Stimulated activated CD8-positive, alpha-beta memory T cell treated with anti-CD3 and anti-CD28 coated beads, Interleukin-7, amount 100 ng/mL, for 4 hours (primary cell): ENCODE measurements around the gene ENHO.
"Not testable (repeated sequence)": the region's sequence is repeated elsewhere in the genome, so short reads cannot be mapped to it uniquely, and the experiment has no call there.

Source experiments
- DNase-seq, 2 donors: peaks; one replicate each; pipeline ENCODE4 v3.0.0-alpha.2; 2020; ENCODE audit warnings: low read depth in 2 of 2

ENHO gene

DNA sequence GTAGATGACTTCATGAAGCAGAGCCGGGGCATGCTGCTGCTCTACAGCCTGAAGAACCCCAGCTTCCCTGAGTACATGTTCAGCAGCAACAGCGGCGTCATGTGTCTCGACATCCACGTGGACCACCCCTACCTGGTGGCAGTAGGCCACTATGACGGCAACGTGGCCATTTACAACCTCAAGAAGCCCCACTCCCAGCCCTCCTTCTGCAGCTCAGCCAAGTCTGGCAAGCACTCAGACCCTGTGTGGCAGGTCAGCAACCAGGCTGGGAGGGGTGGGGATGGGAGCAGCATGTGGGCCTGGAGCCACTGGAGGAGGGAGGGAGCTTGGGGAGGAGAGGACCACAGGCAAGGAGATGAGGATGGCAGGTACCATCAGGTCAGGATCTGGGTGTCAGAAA, 16.2 kb downstream of the ENHO start:
- no peak for DNase-seq

DNA sequence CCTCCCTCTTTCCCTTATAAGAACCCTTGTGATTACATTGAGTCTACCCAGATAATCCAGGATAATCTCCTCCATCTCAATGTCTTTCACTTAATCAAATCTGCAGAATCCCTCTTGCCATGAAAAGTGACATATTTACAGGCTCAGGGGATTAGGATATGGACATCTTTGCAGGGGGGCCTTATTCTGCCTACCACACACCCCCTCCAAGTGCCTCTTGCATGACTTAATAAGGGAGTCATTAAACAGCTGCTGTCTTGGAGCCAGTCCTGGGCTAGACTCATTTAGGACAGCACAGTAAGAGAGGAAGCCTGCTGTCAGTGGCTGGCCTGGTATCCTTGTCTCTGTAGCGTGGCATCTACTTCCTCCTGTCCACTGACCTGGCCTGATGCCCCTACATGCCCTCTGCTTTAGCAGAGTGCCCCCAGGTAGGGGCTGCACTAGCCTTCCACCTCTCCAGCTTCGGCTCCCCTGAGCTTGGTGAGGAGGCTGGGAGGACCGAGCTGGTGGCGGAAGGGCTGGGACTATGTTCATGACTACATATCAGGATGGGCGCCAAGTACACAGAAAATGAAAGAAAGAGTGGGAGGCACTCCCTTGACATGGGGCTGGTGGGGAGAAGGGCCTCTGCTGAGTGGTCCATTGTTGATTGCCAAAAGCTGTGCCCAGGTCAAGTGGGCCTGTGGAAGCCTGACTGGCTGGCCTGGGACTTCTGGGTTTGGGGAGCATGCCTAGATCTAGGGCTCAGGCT, 17.2 kb downstream of the ENHO start:
- DNase-seq = no peak

GRCh38 chr9:34503406-34503805, 19.4 kb downstream of the ENHO start:
- no peak for DNase-seq

DNA sequence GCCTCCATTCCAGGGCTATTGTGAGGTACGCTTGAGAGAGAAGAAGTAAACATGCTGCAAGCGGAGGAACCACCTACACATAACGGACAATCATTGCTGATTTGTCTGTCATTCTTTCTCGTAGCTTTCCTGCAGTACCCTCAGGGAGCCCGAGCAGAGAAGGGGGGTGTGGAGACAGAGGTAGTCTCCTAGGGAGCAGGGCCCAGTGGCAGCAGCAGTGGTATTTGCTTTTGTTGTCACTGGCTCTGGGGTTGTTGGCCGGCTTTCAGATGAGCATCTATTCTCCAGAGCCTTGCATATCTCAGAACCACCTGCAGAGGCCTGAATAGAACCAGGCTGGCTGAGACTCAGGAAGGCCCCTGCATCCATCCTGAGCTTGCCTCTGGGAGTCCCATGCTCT, 19.9 kb downstream of the ENHO start:
- DNase-seq = no peak

DNA sequence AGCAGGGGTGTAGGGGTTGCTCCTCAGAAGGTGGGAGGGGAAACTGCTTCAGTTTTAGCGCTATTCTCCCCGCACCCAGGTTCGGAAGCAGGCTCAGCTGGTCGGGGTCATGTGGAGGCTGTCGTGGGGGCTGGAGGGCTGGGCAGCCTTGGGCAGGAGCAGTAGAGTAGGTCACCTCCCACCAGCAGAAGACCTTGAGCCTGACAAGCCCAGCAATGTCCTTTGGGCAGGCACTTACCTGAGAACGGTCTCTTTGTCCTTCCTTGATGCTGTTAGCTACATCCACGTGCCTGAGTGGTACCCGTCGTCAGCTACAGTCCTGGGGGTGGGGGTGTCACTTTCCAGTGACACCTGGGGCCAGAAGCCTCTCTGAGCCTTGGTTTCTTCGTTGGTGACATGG, 20.3 kb downstream of the ENHO start:
- no peak for DNase-seq

- DNase-seq = no peak
Measured at GRCh38 chr9:34501889-34502425, 20.8 kb downstream of the ENHO start.

DNA sequence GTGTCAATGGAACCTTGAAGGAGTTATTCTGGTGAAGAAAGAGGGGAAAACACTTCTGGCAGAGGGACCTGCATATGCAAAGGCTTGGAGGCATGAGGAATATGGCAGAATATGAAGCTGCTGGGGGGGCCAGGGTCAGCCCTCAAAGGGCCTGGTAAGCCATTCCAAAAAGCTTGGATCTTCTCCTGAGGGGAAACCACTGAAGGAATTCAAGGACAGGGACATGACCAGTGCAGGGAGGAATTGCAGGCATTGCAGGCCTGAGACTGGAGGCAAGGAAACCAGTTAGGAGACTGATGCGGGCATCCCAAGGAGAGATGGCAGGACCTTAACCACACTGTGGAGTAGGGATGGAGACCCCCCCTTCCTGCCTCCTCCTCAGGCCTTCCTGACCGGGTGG, 21.4 kb downstream of the ENHO start:
- no peak for DNase-seq

DNA sequence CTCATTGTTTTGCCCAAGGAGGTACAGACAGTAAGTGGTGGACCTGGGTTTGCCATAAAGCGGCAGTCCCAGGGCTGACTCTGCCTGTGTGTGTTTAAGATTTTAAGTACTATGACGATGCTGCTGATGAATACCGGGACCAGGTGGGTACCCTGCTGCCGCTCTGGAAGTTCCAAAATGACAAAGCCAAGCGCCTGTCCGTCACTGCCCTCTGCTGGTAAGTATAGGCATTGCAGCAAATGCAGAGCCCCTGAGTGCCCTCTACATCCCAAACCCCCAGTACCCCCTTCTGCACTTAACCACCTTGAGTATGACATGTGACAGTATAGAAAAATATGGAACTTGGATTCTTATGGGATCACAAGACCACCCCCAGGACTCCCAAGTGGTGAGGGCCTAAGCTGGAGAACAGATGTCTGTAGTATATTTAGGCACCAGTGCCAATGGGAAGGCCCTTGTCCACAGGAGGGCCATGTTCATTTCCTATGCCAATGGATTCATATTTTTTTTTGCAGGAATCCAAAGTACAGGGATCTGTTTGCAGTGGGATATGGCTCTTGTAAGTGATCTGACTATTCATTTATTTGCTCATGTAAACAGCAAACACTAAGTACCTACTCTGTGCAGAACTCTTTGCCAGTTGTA, 22.0 kb downstream of the ENHO start:
- peak; percentile 53 to 55 for DNase-seq

DNA sequence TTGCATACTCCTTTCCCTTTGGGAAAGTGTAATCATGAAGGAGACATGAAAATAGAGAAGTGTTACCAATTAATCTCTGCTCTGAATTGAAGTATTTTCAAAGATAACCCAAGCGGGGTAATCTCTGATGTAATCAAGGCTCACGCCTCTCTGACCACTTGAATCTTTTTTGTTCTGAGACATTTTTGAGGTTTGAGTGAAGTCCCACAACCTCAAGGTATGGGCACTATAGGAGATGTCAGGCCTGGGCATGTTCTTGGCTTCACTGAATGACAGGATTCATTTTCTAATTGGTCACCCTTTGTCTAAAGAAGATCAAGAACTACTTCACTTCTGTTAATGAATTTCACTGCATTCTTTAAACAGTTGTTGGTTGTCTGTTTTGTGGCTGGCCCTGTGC, 23.7 kb downstream of the ENHO start:
- DNase-seq = no peak

- DNase-seq = no peak
Measured at GRCh38 chr9:34498553-34498952, 24.2 kb downstream of the ENHO start.

- DNase-seq = no peak
Measured at GRCh38 chr9:34496149-34496712, 26.6 kb downstream of the ENHO start.

GRCh38 chr9:34493972-34494535, 28.7 kb downstream of the ENHO start:
- no peak for DNase-seq

DNA sequence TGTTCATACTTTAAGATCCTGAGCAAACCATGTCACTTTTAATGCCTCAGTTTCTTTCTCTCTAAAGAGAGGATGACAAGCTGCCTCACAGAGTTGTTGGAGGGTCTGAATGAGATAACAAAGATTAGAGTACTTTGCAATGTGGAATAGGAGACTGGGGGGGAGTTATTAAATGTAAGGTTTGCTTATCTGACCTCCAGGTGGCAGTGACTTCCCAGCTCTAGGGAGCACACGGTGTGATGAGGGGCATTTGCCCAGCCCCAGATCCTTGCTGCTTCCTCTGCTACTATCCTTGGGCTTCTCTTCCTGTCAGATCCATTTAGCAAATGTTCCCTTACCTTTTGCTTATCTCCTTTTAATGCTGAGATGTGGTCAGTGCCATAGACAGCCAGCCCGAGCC, 30.7 kb downstream of the ENHO start:
- no peak for DNase-seq

- no peak for DNase-seq
Measured at GRCh38 chr9:34491596-34491995, 31.2 kb downstream of the ENHO start.

DNA sequence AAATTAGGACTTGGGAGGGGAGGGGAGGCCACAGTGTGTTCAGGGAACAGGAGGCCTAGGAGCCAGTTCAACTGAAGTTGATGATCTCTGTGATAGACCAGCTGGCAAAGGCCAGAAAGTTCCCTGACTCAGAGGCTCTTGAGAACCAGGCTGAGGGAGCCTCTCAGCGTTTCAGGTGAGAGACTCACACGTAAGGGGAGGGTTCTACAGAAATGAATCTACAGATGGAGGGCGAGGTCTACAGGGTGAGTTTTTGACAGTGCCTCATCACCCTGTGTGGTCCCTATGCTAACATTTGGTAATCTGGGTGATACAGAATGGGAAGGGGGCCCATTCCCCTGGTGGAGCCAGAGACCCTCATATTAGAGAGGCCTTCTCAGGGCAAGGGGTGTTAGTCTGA, 32.0 kb downstream of the ENHO start:
- no peak for DNase-seq

DNA sequence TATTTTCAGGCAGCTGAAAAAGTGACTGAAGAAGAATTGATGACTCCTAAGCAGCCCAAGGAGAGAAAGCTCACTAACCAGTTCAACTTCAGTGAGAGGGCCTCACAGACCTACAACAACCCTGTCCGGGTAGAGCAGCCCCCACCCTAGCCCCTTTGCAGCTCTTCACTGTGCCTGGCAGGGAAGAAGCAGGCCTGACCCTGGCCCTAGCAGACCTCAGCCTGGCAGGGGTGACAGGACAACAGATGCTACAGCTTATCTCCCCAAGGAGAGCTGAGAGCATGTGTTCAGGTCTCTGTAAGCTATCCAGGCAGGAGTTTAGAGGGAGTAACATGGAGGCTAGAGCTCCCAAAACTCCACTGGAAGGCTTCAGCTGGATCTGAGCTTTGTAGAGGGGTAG, 32.4 kb downstream of the ENHO start:
- DNase-seq = no peak

DNA sequence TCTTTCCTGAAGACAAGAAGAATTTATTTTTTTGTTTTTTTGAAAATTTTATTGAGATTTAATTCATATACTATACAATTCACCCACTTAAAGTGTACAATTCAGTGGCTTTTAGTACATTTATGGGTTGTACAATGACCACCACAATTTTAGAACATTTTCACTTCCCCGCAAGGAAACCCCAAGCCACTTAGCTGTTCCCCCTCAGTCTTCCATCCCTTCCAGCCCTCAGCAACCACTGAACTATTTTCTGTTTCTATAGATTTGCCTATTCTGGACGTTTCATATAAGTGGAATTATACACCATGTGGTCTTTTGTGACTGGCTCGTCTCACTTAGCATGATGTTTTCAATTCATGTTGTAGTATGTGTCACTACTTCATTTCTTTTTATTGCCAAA, 36.2 kb downstream of the ENHO start:
- no peak for DNase-seq

- no peak for DNase-seq
Measured at GRCh38 chr9:34485822-34486221, 37.0 kb downstream of the ENHO start.

- no peak for DNase-seq
Measured at GRCh38 chr9:34484678-34485077, 38.1 kb downstream of the ENHO start.

DNA sequence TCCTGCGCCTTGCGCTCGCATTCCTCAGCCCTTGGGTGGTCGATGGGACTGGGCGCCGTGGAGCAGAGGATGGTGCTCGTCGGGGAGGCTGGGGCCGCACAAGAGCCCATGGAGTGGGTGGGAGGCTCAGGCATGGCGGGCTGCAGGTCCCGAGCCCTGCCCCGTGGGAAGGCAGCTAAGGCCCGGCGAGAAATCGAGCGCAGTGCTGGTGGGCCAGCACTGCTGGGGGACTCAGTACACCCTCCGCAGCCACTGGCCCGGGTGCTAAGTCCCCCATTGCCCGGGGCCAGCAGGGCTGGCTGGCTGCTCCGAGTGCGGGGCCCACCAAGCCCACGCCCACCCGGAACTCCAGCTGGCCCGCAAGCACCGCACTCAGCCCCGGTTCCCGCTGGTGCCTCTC, 40.0 kb downstream of the ENHO start:
- DNase-seq = not testable (repeated sequence)

- not testable (repeated sequence) for DNase-seq
Measured at GRCh38 chr9:34481620-34482019, 41.2 kb downstream of the ENHO start.

GRCh38 chr9:34479431-34479866, 43.3 kb downstream of the ENHO start:
- DNase-seq = no peak

GRCh38 chr9:34477541-34477940, 45.2 kb downstream of the ENHO start:
- no peak for DNase-seq
